ENCODE measurements around the gene KIF1C.

The KIF1C gene

GRCh38 chr17:5019475-5019956 is 21.8 kb downstream of the KIF1C start:
- peak; percentile 53 for DNase-seq (ENCODE audit: low spot score)
- in situ Hi-C loops (cut with MboI; ENCODE audit: low pct_unique_long_range_greater_than_20kb, low sequenced_read_pairs, unreplicated experiment): no loop called here

GRCh38 chr17:5020502-5021023 is 22.8 kb downstream of the KIF1C start:
- DNase-seq (ENCODE audit: low spot score): no peak
- in situ Hi-C loops (cut with MboI; ENCODE audit: low pct_unique_long_range_greater_than_20kb, low sequenced_read_pairs, unreplicated experiment): no loop called here
- TF ChIP-seq CTCF (IDR thresholded peaks at IDR 0.05; ENCODE audit: extremely low read depth, insufficient read depth, missing control alignments): no peak

More at GRCh38 chr17:5019475-5019956, 21.8 kb downstream of the KIF1C start:
- peak; percentile 45 for TF ChIP-seq CTCF (IDR thresholded peaks at IDR 0.05; ENCODE audit: extremely low read depth, insufficient read depth, missing control alignments)

GRCh38 chr17:5022171-5022711 is 24.5 kb downstream of the KIF1C start:
- no peak for TF ChIP-seq CTCF (IDR thresholded peaks at IDR 0.05; ENCODE audit: extremely low read depth, insufficient read depth, missing control alignments)
- in situ Hi-C loops (cut with MboI; ENCODE audit: low pct_unique_long_range_greater_than_20kb, low sequenced_read_pairs, unreplicated experiment): no loop called here
- no peak for DNase-seq (ENCODE audit: low spot score)

- TF ChIP-seq CTCF (IDR thresholded peaks at IDR 0.05; ENCODE audit: extremely low read depth, insufficient read depth, missing control alignments): no peak
- in situ Hi-C loops (cut with MboI; ENCODE audit: low pct_unique_long_range_greater_than_20kb, low sequenced_read_pairs, unreplicated experiment): no loop called here
- no peak for DNase-seq (ENCODE audit: low spot score)
Measured at GRCh38 chr17:5023588-5024147, 25.9 kb downstream of the KIF1C start.

- in situ Hi-C loops (cut with MboI; ENCODE audit: low pct_unique_long_range_greater_than_20kb, low sequenced_read_pairs, unreplicated experiment): no loop called here
- no peak for TF ChIP-seq CTCF (IDR thresholded peaks at IDR 0.05; ENCODE audit: extremely low read depth, insufficient read depth, missing control alignments)
- no peak for DNase-seq (ENCODE audit: low spot score)
Measured at GRCh38 chr17:5024604-5025003, 26.9 kb downstream of the KIF1C start.

- DNase-seq (ENCODE audit: low spot score): no peak
- TF ChIP-seq CTCF (IDR thresholded peaks at IDR 0.05; ENCODE audit: extremely low read depth, insufficient read depth, missing control alignments): no peak
- in situ Hi-C loops (cut with MboI; ENCODE audit: low pct_unique_long_range_greater_than_20kb, low sequenced_read_pairs, unreplicated experiment): no loop called here
Measured at GRCh38 chr17:5027299-5027698, 29.5 kb downstream of the KIF1C start.
